ENCODE measurements around the gene PIEZO1.

PIEZO1 gene

GRCh38 chr16:88737298-88738150 lies 47.5 kb downstream of the PIEZO1 start:
- DNase-seq (ENCODE audit: low read depth), result peak; percentile 71

- DNase-seq (ENCODE audit: low read depth), result no peak
These were observed 48.5 kb downstream of the PIEZO1 start for GRCh38 chr16:88736496-88736895.

- no peak for DNase-seq (ENCODE audit: low read depth)
These were observed 48.9 kb downstream of the PIEZO1 start for GRCh38 chr16:88736088-88736487.

GRCh38 chr16:88735616-88736015 lies 49.4 kb downstream of the PIEZO1 start:
- DNase-seq (ENCODE audit: low read depth), result no peak

- no peak for DNase-seq (ENCODE audit: low read depth)
These were observed 49.9 kb downstream of the PIEZO1 start for GRCh38 chr16:88735121-88735520.

- no peak for DNase-seq (ENCODE audit: low read depth)
These were observed 50.7 kb downstream of the PIEZO1 start for GRCh38 chr16:88734361-88734728.

- no peak for DNase-seq (ENCODE audit: low read depth)
These were observed 51.2 kb downstream of the PIEZO1 start for GRCh38 chr16:88733630-88734360.

GRCh38 chr16:88732961-88733294 lies 52.1 kb downstream of the PIEZO1 start:
- no peak for DNase-seq (ENCODE audit: low read depth)

GRCh38 chr16:88732172-88732960 lies 52.7 kb downstream of the PIEZO1 start:
- DNase-seq (ENCODE audit: low read depth), result no peak

GRCh38 chr16:88731699-88732098 lies 53.3 kb downstream of the PIEZO1 start:
- DNase-seq (ENCODE audit: low read depth), result no peak

GRCh38 chr16:88730632-88731607 lies 54.1 kb downstream of the PIEZO1 start:
- no peak for DNase-seq (ENCODE audit: low read depth)

- no peak for DNase-seq (ENCODE audit: low read depth)
These were observed 57.1 kb downstream of the PIEZO1 start for GRCh38 chr16:88727871-88728270.

GRCh38 chr16:88726981-88727380 lies 58.0 kb downstream of the PIEZO1 start:
- no peak for DNase-seq (ENCODE audit: low read depth)

GRCh38 chr16:88726408-88726749 lies 58.6 kb downstream of the PIEZO1 start:
- DNase-seq (ENCODE audit: low read depth), result no peak

GRCh38 chr16:88725609-88726407 lies 59.2 kb downstream of the PIEZO1 start:
- no peak for DNase-seq (ENCODE audit: low read depth)

- DNase-seq (ENCODE audit: low read depth), result no peak
These were observed 60.0 kb downstream of the PIEZO1 start for GRCh38 chr16:88724855-88725555.

GRCh38 chr16:88723911-88724310 lies 61.1 kb downstream of the PIEZO1 start:
- DNase-seq (ENCODE audit: low read depth), result no peak

GRCh38 chr16:88723507-88723887 lies 61.5 kb downstream of the PIEZO1 start:
- DNase-seq (ENCODE audit: low read depth), result no peak

- DNase-seq (ENCODE audit: low read depth), result no peak
These were observed 62.1 kb downstream of the PIEZO1 start for GRCh38 chr16:88722784-88723506.

Measured in activated gamma-delta T cell treated with anti-CD3 and anti-CD28 coated beads, Interleukin-2, amount 50 U/mL, for 16 hours (primary cell).